Left lung (tissue), 14 donors: ENCODE data around the gene CYP27C1. TPM values are rescaled to one million over a fixed set of nuclear protein-coding genes. Genes with fewer than 3 reads are reported as not detected.

ENCODE experiments used
- ATAC-seq: fragments of 200-7000 bp; cut with Tn5 transposase; one replicate; pipeline ENCODE4 v1.9.1; 2020; ENCODE audit warnings: moderate library complexity
- DNase-seq, 4 donors: peaks; one replicate each; pipeline ENCODE4 v3.0.0-alpha.2; 2013 to 2020
- H3K27ac ChIP-seq, 2 donors: fragments of 200-600 bp; sonication (generic) in 1 of 2; one replicate each; pipeline versions ENCODE4 v1.5.0 to v1.8.0; 2020 to 2021
- H3K27me3 ChIP-seq, 2 donors: fragments of 200-600 bp; sonication (generic) in 1 of 2; one replicate each; pipeline versions ENCODE4 v1.5.0 to v1.8.0; 2020 to 2021
- H3K36me3 ChIP-seq, 2 donors: fragments of 200-600 bp; sonication (generic) in 1 of 2; one replicate each; pipeline versions ENCODE4 v1.5.0 to v1.8.0; 2020 to 2021
- H3K4me1 ChIP-seq, 2 donors: fragments of 200-600 bp; one replicate each; pipeline ENCODE4 v1.8.0; 2021
- H3K4me3 ChIP-seq, 2 donors: fragments of 200-600 bp; sonication (generic) in 1 of 2; one replicate each; pipeline versions ENCODE4 v1.5.0 to v1.8.0; 2020 to 2021; ENCODE audit warnings: mild to moderate bottlenecking in 1 of 2
- H3K9me3 ChIP-seq, 2 donors: fragments of 200-600 bp; sonication (generic) in 1 of 2; one replicate each; pipeline versions ENCODE4 v1.5.0 to v1.8.0; 2020 to 2021
- CTCF ChIP-seq, 2 donors: fragments of 200-600 bp; sonication (generic) in 1 of 2; IDR thresholded peaks; one replicate each; pipeline versions ENCODE4 v1.5.0 to v1.8.0; 2021; ENCODE audit warnings: antibody characterized with exemption in 2 of 2
- intact Hi-C, 2 donors: fragments of 100-400 bp; cut with DNase I; formaldehyde crosslinking; loops; one replicate each; pipeline versions ENCODE4 v1.11.2 to v1.14.2; 2022
- long read RNA-seq, 12 donors: library from polyadenylated mRNA in 2 of 12; unstranded in 2 of 12; transcript quantifications; one replicate each; pipeline ENCODE4 v2.0.0 and lab custom pipeline, GENCODE V29; 2019 to 2026
- polyA plus RNA-seq, 6 donors: library from polyadenylated mRNA; unstranded; fragments of 120-200 nt; gene quantifications; one replicate each; pipeline ENCODE4 v1.2.1, GENCODE V29; 2013; ENCODE audit not compliant: insufficient read length in 6 of 6
- total RNA-seq, 2 donors: library from RNA; stranded (reverse); fragmentation: NEBNext Ultra II Directional; extraction: Animal tissue kit (Norgen Biotek cat#: 25700); gene quantifications; one replicate each; pipeline ENCODE4 v1.2.1, GENCODE V29; 2021
- donor health status: DM: no; HTN: yes; CAD: no.
- donor health status: DM: no; HTN: no; CAD: no.

CYP27C1 gene, protein sequence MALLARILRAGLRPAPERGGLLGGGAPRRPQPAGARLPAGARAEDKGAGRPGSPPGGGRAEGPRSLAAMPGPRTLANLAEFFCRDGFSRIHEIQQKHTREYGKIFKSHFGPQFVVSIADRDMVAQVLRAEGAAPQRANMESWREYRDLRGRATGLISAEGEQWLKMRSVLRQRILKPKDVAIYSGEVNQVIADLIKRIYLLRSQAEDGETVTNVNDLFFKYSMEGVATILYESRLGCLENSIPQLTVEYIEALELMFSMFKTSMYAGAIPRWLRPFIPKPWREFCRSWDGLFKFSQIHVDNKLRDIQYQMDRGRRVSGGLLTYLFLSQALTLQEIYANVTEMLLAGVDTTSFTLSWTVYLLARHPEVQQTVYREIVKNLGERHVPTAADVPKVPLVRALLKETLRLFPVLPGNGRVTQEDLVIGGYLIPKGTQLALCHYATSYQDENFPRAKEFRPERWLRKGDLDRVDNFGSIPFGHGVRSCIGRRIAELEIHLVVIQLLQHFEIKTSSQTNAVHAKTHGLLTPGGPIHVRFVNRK
- under 1 TPM; 0.10 to 0.12 TPM for total RNA-seq
- polyA plus RNA-seq = 10 to 100 TPM in 4 of 6 donors, 1 to 10 TPM in 2; 8.7 to 13.2 (median 12.2) TPM
- long read RNA-seq, donor 1 = 0 reads
- long read RNA-seq, donor 2 = 0 reads
- long read RNA-seq, donor 3 = 0 reads
- long read RNA-seq, donor 4 = 0 reads
- long read RNA-seq, donor 5 = 0 reads
- long read RNA-seq, donor 6 = 0 reads
- long read RNA-seq, donor 7 = 0 reads
- long read RNA-seq, donor 8 = 0 reads
- long read RNA-seq, donor 9 = 0 reads
- long read RNA-seq, donor 10 = 0 reads
- long read RNA-seq, donor 11 = 0 reads
- long read RNA-seq, donor 12 = 0 reads

GRCh38 chr2:127220102-127220767, at the start of gene CYP27C1:
CYP27C1 (minus strand) TSS chr2:127220299; CDS start chr2:127220270, 29 bp downstream.
- Histone ChIP-seq H3K36me3 (no peaks in the 10 kb centered on the region), H3K9me3 (peaks cover 0 to 3% of the 10 kb centered on the region in 2 donors), H3K4me1 (peaks cover 9 to 17% of the 10 kb centered on the region in 2 donors), H3K4me3 (peak within 1 kb of the TSS; percentile 22 to 29), H3K27me3 (peaks cover 30 to 85% of the 10 kb centered on the region in 2 donors), H3K27ac (no peak within 1 kb of the TSS)
- intact Hi-C loops = no loop called here
- DNase-seq (peak in 2 of 4 donors; percentile 55 to 59), ATAC-seq (peak; percentile 50)
- no peak for TF ChIP-seq CTCF (IDR thresholded peaks at IDR 0.05)

DNA sequence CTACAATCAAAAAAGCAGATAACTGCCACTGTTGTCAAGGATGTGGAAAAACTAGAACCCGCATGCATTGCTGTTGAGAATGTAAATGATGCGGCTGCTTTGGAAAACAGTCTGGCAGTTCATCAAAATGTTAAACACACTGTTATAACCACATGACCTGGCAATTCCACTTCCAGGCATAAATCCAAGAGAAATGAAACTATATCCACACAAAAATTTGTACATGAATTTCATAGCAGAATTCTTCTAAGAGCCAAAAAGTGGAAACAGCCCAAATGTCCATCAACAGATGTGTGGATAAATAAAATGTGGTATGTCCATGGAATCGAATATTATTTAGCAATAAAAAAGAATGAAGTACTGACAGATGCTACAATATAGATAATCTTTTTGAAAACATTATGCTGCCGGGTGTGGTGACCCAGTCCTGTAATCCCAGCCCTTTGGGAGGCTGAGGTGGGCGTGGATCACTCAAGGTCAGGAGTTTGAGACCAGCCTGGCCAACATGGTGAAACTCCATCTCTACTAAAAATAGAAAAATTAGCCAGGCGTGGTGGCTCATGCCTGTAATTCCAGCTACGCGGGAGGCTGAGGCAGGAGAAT, 41.8 kb upstream of the CYP27C1 start:
- Histone ChIP-seq H3K27ac (no peak overlapping the region), H3K4me1 (no peaks in the 10 kb centered on the region), H3K36me3 (peaks cover 0 to 65% of the 10 kb centered on the region in 2 donors), H3K9me3 (no peaks in the 10 kb centered on the region), H3K27me3 (no peaks in the 10 kb centered on the region), H3K4me3 (no peak overlapping the region)
- peak in 2 of 4 donors; percentile 38 to 63 for DNase-seq
- TF ChIP-seq CTCF (IDR thresholded peaks at IDR 0.05) = no peak
- no peak for ATAC-seq
- intact Hi-C loops = no loop called here

- intact Hi-C loops = no loop called here
- H3K27ac ChIP-seq = no peak overlapping the region
- no peak for ATAC-seq
- H3K9me3 ChIP-seq = no peaks in the 10 kb centered on the region
- DNase-seq = no peak
- no peak overlapping the region for H3K4me3 ChIP-seq
- H3K4me1 ChIP-seq = no peaks in the 10 kb centered on the region
- TF ChIP-seq CTCF (IDR thresholded peaks at IDR 0.05) = no peak
- H3K27me3 ChIP-seq = no peaks in the 10 kb centered on the region
- peaks cover 0 to 74% of the 10 kb centered on the region in 2 donors for H3K36me3 ChIP-seq
Observed at GRCh38 chr2:127259355-127259754, 39.3 kb upstream of the CYP27C1 start.

- Histone ChIP-seq H3K36me3 (peaks cover 0 to 63% of the 10 kb centered on the region in 2 donors), H3K4me1 (no peaks in the 10 kb centered on the region), H3K27me3 (no peaks in the 10 kb centered on the region), H3K27ac (no peak overlapping the region), H3K4me3 (no peak overlapping the region), H3K9me3 (no peaks in the 10 kb centered on the region)
- TF ChIP-seq CTCF (IDR thresholded peaks at IDR 0.05) = no peak
- ATAC-seq = no peak
- intact Hi-C loops = no loop called here
- no peak for DNase-seq
Observed at GRCh38 chr2:127256866-127257265, 36.8 kb upstream of the CYP27C1 start.
